GM18498 (cell line): ENCODE measurements around the gene IGFBP3.
A peak's percentile ranks its signal among the peaks of the same experiment; 100 is the strongest.

Experiments
- ATAC-seq: cut with Tn5 transposase; IDR thresholded peaks from one replicate; pipeline ENCODE4 v1.9.1; 2021; ENCODE audit warnings: mild to moderate bottlenecking, moderate library complexity; ENCODE audit not compliant: unreplicated experiment

The IGFBP3 gene

DNA sequence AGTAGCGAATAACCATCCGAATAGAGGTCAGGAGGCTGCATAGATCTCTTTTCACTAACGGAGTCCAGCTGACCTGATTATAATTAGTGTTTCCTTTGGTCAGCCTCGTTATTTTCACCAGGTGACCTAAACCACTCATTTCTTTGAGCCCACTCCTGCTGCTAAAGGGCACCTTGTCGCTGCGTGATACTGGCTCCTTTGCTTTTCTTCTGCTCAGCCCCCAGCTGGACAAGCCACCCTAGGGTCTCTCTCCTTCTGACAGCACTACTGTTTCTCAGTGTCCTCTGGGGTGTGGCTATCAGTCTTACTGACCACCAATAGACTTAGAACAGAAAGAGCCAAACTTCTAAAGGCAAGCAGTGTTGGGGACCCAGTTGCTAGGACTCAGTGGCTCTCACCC, 2.7 kb upstream of the IGFBP3 start:
- no peak for ATAC-seq

DNA sequence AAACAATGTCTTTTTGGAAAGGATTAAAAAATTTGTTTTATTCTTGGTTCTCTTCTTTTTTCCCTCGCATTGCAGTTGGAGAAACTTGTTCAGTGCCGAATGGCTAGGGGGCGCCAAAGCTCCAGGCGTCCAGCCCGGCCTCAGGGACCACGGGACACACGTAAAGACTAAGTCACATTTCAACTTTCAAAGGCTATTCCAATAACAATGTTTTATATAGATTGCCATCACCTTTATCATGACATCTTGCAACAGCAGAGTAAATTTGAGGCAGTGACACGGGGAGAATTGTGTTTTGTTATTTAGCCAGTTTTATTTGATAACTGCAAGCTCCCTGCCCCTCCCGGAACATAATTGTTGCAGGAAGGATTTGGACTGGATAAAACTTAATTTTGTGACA, 2.2 kb upstream of the IGFBP3 start:
- ATAC-seq = no peak

DNA sequence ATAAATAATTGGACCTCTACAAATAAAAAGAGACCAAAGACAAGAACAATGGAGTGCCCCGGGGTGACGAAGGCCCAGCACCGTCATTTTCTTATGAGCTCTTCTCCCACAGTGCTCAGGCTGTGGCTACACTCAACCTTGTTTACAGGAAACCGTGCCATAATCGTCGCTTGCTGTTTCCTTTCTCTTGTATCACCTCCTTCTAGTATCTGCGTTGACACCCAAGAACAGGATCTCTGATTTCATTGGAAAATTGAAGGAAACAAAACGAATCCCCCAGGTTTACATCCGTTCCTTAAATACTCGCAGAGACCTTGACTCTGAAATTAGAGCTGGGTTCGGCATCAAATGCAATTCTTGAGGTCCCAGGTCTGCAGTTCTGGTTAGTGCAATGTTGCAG, 1.7 kb upstream of the IGFBP3 start:
- ATAC-seq = no peak

- ATAC-seq = no peak
Observed at GRCh38 chr7:45921699-45922519, 837 bp upstream of the IGFBP3 start.

- no peak for ATAC-seq
Observed at GRCh38 chr7:45921381-45921698, 268 bp upstream of the IGFBP3 start.

GRCh38 chr7:45919993-45920459, 1.0 kb downstream of the IGFBP3 start:
- no peak for ATAC-seq

- ATAC-seq = no peak
Observed at GRCh38 chr7:45919231-45919784, 1.8 kb downstream of the IGFBP3 start.

GRCh38 chr7:45918556-45918955, 2.5 kb downstream of the IGFBP3 start:
- ATAC-seq = no peak

DNA sequence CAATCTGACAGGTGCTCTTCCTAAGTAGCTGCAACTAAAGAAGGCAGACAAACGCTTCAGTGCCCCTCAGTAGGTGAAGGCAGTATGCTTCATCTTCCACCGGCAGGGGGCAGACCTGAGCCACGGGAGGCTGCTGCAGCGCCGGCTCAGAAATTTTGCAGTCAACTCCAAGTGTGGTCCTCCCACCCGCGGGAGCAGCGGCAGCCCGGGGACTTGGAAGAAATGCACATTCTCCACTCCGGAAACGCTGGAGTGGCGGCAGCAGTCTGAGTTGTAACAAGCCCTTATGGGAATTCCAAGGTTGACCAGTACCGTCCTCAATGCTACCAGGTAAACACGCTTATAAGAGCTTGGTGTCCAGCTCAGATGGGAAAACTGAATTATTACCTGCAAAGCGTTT, 3.4 kb downstream of the IGFBP3 start:
- peak; percentile 73 for ATAC-seq

DNA sequence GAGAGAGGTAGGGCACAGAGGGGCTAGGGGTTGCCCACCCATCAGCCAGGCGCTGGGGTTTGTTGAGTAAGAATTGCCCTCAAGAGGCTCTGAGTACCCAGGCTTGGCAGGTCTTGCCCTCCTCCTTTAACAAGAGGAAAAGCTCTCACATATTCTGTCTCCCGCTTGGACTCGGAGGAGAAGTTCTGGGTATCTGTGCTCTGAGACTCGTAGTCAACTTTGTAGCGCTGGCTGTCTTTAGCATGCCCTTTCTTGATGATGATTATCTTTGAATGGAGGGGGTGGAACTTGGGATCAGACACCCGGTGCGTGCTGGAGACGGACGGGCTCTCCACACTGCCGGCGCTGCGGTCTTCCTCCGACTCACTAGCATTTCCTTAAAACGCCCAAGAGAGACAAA, 4.0 kb downstream of the IGFBP3 start:
- ATAC-seq = no peak

- no peak for ATAC-seq
Observed at GRCh38 chr7:45915606-45916005, 5.5 kb downstream of the IGFBP3 start.

DNA sequence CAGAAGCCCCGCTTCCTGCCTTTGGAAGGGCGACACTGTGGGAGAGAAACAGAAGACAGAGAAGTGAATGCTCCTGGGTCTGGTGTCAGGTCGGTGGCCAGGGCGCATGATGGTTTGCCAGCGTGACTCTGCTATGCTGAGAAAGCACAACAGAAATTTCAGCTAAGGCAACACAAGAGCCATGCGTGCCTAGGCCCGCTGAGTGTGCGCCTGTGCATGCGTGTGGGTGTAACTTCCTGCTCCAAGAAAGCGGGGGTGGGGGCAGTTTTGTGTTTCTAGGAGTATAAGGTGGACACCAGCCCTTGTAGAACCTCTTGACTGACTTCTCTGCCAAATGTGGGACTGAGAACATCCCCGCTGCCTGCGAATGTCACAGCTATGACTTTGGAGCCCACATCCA, 6.2 kb downstream of the IGFBP3 start:
- no peak for ATAC-seq

DNA sequence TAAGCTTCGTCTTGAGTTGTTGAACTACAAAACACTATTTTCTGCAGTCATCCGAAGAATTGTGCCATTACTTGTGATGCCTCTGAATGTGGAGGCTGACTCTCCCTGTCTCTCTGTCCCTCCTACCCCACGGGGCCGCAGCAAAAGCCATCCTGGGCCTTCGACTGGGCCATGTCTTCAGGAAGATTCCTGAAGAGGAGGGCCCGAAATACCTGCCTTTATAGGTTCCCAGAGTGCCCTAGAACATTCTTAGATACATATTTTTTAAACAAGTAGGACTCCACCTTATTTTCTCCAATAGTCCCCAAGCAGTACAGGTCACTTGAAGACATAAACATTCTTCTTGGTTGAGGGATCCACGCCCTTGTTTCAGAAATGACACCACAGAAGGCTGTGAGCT, 8.1 kb downstream of the IGFBP3 start:
- no peak for ATAC-seq

DNA sequence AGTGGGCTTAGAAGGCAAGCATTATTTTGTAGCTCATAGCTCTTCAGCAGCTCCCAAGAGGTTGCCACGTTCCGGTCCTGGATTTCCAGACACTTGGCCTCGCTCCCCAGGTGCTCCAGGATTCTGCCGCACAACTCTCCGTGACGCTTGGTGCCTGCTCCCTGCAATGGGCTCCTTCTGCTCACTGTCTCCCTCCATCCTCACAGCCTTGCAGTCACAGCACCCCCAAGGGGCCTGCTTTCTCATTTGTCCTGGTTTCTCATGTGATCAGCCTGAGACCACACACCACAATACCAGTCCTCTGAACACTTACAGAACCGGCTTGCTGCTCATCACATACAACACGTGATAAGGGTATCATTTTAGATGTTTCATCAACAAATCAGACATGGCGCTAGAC, 9.8 kb downstream of the IGFBP3 start:
- ATAC-seq = no peak

DNA sequence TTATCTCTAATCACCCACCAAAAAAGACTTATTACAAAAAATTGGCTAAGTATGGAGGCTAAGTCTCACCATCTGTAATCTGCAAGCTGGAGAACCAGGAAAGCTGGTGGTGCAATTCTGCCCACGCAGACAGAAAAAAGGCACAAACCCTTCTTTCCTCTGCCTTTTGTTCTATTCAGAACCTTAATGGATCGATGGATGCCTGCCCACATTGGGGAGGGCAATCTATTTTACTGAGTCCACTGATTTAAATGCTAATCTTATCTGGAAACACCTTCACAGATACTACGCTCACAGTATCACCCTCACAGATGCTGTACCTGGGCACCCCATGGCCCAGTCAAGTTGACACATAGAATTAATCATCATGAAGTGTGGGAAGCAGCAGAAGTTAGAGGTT, 10.2 kb downstream of the IGFBP3 start:
- ATAC-seq = no peak

GRCh38 chr7:45909561-45909960, 11.5 kb downstream of the IGFBP3 start:
- ATAC-seq = no peak

DNA sequence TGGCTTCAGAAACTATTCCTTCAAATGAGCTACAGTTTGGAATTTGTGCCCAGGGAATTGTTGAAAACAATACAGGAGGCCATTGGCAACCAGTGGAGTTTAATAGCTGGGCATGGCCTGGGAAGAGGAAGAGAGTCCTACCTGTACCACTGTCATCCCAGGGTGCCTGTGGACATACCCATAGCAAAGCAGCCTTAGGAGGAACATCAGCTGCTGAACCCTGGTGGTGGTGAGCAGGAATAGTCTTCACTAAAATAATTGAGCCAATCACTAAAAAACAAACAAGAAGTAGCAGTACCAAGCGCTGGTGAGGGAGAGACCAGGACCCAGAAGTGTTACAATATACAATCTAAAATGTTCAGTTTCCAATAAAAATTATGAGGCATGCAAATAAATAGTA, 18.3 kb downstream of the IGFBP3 start:
- ATAC-seq = no peak

GRCh38 chr7:45901566-45901965, 19.5 kb downstream of the IGFBP3 start:
- no peak for ATAC-seq

- ATAC-seq = no peak
Observed at GRCh38 chr7:45898222-45898621, 22.9 kb downstream of the IGFBP3 start.

GRCh38 chr7:45897042-45897690, 23.9 kb downstream of the IGFBP3 start:
- ATAC-seq = no peak

GRCh38 chr7:45894665-45895062, 26.4 kb downstream of the IGFBP3 start:
- no peak for ATAC-seq

- no peak for ATAC-seq
Observed at GRCh38 chr7:45893996-45894664, 26.9 kb downstream of the IGFBP3 start.
